Left kidney (tissue), 8 donors: ENCODE results near the gene AXIN1. TPM values are rescaled to one million over a fixed set of nuclear protein-coding genes. Genes with fewer than 3 reads are reported as not detected.
"Not testable (repeated sequence)": the region's sequence is repeated elsewhere in the genome, so short reads cannot be mapped to it uniquely, and the experiment has no call there.

Experiments used
- DNase-seq: peaks from one replicate; pipeline ENCODE4 v3.0.0-alpha.2; 2013
- long read RNA-seq, 8 donors: transcript quantifications; one replicate each; lab custom pipeline, GENCODE V29; 2026
- polyA plus RNA-seq: library from polyadenylated mRNA; unstranded; fragments of 120-200 nt; gene quantifications from one replicate; pipeline ENCODE4 v1.2.1, GENCODE V29; 2013; ENCODE audit not compliant: insufficient read length

The AXIN1 gene, protein sequence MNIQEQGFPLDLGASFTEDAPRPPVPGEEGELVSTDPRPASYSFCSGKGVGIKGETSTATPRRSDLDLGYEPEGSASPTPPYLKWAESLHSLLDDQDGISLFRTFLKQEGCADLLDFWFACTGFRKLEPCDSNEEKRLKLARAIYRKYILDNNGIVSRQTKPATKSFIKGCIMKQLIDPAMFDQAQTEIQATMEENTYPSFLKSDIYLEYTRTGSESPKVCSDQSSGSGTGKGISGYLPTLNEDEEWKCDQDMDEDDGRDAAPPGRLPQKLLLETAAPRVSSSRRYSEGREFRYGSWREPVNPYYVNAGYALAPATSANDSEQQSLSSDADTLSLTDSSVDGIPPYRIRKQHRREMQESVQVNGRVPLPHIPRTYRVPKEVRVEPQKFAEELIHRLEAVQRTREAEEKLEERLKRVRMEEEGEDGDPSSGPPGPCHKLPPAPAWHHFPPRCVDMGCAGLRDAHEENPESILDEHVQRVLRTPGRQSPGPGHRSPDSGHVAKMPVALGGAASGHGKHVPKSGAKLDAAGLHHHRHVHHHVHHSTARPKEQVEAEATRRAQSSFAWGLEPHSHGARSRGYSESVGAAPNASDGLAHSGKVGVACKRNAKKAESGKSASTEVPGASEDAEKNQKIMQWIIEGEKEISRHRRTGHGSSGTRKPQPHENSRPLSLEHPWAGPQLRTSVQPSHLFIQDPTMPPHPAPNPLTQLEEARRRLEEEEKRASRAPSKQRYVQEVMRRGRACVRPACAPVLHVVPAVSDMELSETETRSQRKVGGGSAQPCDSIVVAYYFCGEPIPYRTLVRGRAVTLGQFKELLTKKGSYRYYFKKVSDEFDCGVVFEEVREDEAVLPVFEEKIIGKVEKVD
- 14.7 TPM for polyA plus RNA-seq
- long read RNA-seq, donor 1, partial matches to known transcripts, result 22 of 26 reads
- long read RNA-seq, donor 1, other reads (novel, unspliced or antisense), result 0 of 26 reads
- long read RNA-seq, donor 2, partial matches to known transcripts, result 11 of 13 reads
- long read RNA-seq, donor 2, other reads (novel, unspliced or antisense), result 0 of 13 reads
- long read RNA-seq, donor 3, result 0 reads
- long read RNA-seq, donor 4, result 0 reads
- long read RNA-seq, donor 5, partial matches to known transcripts, result 0 of 3 reads
- long read RNA-seq, donor 5, other reads (novel, unspliced or antisense), result 0 of 3 reads
- long read RNA-seq, donor 6, partial matches to known transcripts, result 0 of 3 reads
- long read RNA-seq, donor 6, other reads (novel, unspliced or antisense), result 0 of 3 reads
- long read RNA-seq, donor 7, partial matches to known transcripts, result 8 of 11 reads
- long read RNA-seq, donor 7, other reads (novel, unspliced or antisense), result 0 of 11 reads
- long read RNA-seq, donor 8, partial matches to known transcripts, result 5 of 6 reads
- long read RNA-seq, donor 8, other reads (novel, unspliced or antisense), result 0 of 6 reads

- peak; percentile 97 for DNase-seq
Observed at GRCh38 chr16:352547-353403, at the start of gene AXIN1. TSS of gene AXIN1 (minus strand) at chr16:352723. CDS start at chr16:347025, 5,698 bp downstream.

GRCh38 chr16:401468-402348, 49.2 kb upstream of the AXIN1 start, which contains the start of gene DECR2:
TSS of gene DECR2 (plus strand) at chr16:401885. CDS start at chr16:401964, 79 bp downstream.
- peak; percentile 91 for DNase-seq

- no peak for DNase-seq
Observed at GRCh38 chr16:400061-400591, 47.6 kb upstream of the AXIN1 start.

DNA sequence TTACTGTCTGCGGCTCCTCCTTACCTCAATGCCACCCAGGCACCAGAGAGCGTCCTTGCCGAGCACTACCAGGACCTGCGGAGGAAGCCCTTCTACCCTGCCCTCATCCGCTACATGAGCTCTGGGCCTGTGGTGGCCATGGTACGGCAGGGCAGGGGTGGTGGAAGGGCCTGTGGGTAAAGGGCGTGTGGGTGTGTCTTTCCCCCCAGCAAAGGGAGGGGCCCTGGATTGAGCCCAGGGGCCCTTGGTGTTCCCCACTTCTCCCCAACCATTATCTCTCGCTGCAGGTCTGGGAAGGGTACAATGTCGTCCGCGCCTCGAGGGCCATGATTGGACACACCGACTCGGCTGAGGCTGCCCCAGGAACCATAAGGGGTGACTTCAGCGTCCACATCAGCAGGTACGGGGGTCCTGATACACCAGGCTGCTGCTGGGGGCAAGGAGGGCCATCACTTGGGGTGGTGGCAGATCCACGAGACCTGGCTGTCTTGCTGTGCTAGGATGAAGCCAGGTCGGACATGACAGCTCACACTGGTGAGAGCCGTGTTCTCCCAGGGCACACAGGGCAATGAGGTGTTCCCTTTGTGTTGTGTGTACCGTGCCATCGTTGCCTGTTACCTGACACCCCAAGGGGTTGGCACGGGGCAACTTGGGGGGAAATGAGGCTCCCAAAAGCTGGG, 47.0 kb upstream of the AXIN1 start:
- no peak for DNase-seq

DNA sequence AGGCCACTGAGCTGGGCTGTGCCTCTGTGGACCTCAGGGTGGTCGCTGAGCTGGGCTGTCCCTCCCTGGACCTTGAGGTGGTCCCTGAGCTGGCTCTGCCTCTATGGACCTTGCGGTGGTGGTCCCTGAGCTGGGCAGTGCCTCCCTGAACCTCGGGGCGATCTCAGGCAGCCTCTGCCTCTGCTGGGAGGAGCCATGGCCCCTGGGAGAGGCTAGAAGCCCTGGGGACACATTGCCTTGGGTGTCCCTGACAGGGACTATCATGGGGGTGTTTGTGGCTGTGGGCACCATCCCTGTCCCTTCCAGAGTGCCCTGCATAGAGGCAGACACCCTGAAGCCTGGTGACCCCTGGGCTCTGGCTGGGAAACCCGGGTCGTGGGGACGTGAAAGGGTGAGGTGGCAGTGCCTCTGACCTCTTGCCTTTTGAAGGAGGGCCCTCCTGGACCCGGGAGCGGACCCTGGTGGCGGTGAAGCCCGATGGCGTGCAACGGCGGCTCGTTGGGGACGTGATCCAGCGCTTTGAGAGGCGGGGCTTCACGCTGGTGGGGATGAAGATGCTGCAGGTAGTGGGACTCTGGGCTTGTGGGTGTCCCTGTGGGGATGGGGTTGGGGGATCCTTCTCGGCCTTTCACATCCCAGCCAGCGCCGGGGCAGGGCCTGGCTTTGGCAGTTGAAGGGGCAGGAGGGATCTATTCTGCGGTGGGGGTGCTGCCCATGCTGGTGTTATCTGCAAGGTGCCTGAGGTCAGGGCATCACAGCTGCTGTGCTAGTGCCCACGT, 46.2 kb upstream of the AXIN1 start:
- DNase-seq, result no peak

- DNase-seq, result no peak
Observed at GRCh38 chr16:397736-398332, 45.3 kb upstream of the AXIN1 start.

- no peak for DNase-seq
Observed at GRCh38 chr16:397135-397661, 44.7 kb upstream of the AXIN1 start, which contains the start of gene NME4. TSS of gene NME4 (plus strand) at chr16:397199. CDS start at chr16:397223, 24 bp downstream.

DNA sequence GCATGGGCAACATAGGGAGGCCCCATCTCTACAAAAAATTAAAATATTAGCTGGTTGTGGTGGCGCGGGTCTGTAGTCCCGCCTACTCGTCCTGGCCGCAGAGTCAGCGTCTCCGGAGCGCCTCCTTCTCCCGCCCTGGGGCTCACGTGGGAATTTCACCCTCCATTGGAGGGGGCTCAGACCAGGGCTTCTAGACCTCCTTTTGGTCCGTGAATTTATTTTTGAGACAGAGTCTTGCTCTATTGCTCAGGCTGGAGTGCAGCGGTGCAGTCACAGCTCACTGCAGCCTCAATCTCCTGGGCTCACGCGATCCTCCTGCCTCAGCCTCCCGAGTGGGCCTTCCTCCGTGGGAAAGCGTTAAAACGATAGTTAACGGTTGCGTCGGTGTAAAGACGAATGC, 44.1 kb upstream of the AXIN1 start:
- DNase-seq, result no peak

DNA sequence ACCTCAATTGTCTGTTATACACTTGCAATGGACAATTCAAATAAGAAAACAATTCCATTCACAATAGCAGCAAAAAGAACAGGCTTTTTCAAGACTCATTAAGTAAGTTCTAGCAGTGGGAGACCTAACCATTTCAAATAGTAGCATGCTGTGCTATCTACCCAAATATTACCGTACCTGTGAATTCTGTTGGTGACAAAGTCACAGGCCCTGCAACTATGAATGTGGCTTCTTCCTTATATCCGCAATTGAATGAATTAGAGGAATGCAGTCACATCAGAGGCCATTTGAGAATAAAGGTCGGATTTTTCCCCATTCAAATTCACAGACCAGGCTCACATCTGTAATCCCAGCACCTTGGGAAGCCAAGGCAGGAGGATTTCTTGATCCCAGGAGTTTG, 43.7 kb upstream of the AXIN1 start:
- DNase-seq, result no peak

GRCh38 chr16:392450-393030, 40.0 kb upstream of the AXIN1 start:
- DNase-seq, result no peak

DNA sequence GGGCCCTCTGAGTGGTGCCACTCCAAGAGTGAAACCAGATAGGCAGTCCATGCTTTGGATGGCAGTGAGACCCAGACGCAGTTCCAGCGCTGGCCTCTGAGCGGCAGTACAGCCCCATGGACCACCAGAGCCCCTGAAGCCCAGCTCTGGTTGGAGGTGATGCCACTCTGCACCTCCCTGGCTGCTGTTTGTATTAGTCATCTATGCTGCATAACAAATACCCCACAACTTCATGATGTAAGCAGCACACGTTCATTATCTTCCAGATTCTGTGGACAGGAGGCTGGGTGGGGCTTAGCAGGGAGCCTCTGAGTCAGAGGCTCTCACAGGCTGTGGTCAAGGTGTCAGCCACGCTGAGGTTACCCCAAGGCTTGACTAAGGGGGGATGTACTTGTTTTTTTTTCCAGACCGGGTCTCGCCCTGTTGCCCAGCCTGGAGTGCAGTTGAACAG, 39.4 kb upstream of the AXIN1 start:
- no peak for DNase-seq

- no peak for DNase-seq
Observed at GRCh38 chr16:389352-389751, 36.8 kb upstream of the AXIN1 start.

GRCh38 chr16:387761-388666, 35.5 kb upstream of the AXIN1 start:
- not testable (repeated sequence) for DNase-seq

- DNase-seq, result no peak
Observed at GRCh38 chr16:386641-387156, 34.2 kb upstream of the AXIN1 start.

DNA sequence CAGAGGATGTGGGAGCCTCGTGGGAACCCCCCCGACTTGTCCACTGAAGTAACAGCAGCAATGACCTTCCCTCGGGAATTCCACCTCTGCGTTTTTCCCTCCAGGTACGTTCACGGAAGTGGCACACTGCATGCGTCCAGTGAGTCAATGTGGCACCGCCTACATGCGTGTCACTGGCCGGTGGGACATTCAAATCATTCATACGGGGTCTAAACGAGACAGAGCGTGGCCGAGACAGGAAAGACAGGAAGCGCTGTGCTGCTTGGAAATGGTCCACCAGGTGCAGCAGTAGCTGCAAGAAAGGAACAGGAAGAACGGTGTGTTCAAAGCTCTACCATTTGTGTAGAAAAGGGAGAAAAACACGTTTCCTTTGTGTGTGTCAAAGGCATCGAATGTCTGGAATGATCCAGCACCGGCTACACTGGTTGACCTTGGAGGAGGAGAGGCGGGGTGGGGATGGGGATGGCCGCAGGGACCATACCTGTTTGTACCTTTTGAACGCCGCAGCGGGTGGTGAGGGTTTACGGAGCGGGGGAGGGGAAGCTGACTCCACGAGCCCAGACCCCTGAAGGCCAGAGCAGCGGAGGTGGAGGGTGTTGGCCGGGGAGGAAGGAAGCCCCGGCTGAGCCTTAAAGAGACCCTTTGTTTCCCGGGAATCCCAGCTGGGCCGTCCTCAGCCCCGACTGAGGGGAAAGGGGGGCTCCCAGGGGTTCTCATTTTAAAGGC, 31.0 kb upstream of the AXIN1 start:
- no peak for DNase-seq
